Kidney glomerular epithelial cell (primary cell): Measurements from ENCODE around the gene TPST1.
A peak's percentile ranks its signal among the peaks of the same experiment; 100 is the strongest.
"Not testable (repeated sequence)": the region's sequence is repeated elsewhere in the genome, so short reads cannot be mapped to it uniquely, and the experiment has no call there.

ENCODE experiments used
- DNase-seq: peaks from one replicate; lab custom pipeline; 2025; lab: John Stamatoyannopoulos, UW

The TPST1 gene

GRCh38 chr7:66283003-66283920 is 78.1 kb downstream of the TPST1 start:
- peak; percentile 54 for DNase-seq

GRCh38 chr7:66296001-66296521 is 90.9 kb downstream of the TPST1 start:
- DNase-seq = no peak

GRCh38 chr7:66296557-66296956 is 91.4 kb downstream of the TPST1 start:
- no peak for DNase-seq

GRCh38 chr7:66297579-66297978 is 92.4 kb downstream of the TPST1 start:
- no peak for DNase-seq

GRCh38 chr7:66301249-66301648 is 96.1 kb downstream of the TPST1 start:
- DNase-seq = no peak

- no peak for DNase-seq
Observed at GRCh38 chr7:66301737-66302136, 96.6 kb downstream of the TPST1 start.

GRCh38 chr7:66303454-66304155 is 98.5 kb downstream of the TPST1 start:
- DNase-seq = no peak

- DNase-seq = no peak
Observed at GRCh38 chr7:66304536-66304935, 99.4 kb downstream of the TPST1 start.

- DNase-seq = peak; percentile 66
Observed at GRCh38 chr7:66306243-66306642, 101.1 kb downstream of the TPST1 start.

GRCh38 chr7:66307591-66308215 is 102.6 kb downstream of the TPST1 start:
- no peak for DNase-seq

- DNase-seq = no peak
Observed at GRCh38 chr7:66308411-66308810, 103.3 kb downstream of the TPST1 start.

GRCh38 chr7:66310620-66311019 is 105.5 kb downstream of the TPST1 start:
- DNase-seq = no peak

GRCh38 chr7:66313886-66314568 is 108.9 kb downstream of the TPST1 start:
- no peak for DNase-seq

GRCh38 chr7:66315192-66315591 is 110.1 kb downstream of the TPST1 start:
- no peak for DNase-seq

- DNase-seq = no peak
Observed at GRCh38 chr7:66319407-66319979, 114.4 kb downstream of the TPST1 start.

GRCh38 chr7:66321283-66321682 is 116.1 kb downstream of the TPST1 start:
- no peak for DNase-seq

GRCh38 chr7:66323114-66323796 is 118.1 kb downstream of the TPST1 start:
- no peak for DNase-seq

- not testable (repeated sequence) for DNase-seq
Observed at GRCh38 chr7:66324985-66325384, 119.9 kb downstream of the TPST1 start.

- DNase-seq = no peak
Observed at GRCh38 chr7:66326501-66327215, 121.5 kb downstream of the TPST1 start.

GRCh38 chr7:66330961-66331360 is 125.8 kb downstream of the TPST1 start:
- no peak for DNase-seq
